Measurements from ENCODE around the gene DOCK7. TPM values are rescaled to one million over a fixed set of nuclear protein-coding genes. Genes with fewer than 3 reads are reported as not detected.
"Not testable (repeated sequence)": the region's sequence is repeated elsewhere in the genome, so short reads cannot be mapped to it uniquely, and the experiment has no call there.

DOCK7 gene
- polyA plus RNA-seq, 4 donors, result 55.5 to 62.4 (median 60.2) TPM

DNA sequence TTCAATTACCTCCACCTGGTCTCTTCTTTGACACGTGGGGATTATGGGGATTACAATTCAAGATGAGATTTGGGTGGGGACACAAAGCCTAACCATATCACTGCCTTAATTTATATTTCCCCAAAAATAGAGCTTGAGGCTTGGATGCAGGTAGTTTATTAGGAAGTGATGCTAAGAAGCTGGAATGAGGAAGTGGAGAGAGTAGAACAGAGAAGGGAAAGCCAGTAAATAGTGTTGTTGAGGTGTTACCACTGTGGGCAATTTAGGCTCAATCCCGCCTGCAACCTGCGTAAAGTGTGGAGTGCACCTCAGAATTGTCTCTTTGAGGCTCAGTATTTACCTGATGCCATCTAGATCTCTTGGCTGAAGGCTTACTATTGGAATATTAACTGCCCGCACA is 4.9 kb upstream of the DOCK7 start:
- DNase-seq (ENCODE audit: low read depth in 4 of 4, low spot score in 3 of 4), result no peak

DNA sequence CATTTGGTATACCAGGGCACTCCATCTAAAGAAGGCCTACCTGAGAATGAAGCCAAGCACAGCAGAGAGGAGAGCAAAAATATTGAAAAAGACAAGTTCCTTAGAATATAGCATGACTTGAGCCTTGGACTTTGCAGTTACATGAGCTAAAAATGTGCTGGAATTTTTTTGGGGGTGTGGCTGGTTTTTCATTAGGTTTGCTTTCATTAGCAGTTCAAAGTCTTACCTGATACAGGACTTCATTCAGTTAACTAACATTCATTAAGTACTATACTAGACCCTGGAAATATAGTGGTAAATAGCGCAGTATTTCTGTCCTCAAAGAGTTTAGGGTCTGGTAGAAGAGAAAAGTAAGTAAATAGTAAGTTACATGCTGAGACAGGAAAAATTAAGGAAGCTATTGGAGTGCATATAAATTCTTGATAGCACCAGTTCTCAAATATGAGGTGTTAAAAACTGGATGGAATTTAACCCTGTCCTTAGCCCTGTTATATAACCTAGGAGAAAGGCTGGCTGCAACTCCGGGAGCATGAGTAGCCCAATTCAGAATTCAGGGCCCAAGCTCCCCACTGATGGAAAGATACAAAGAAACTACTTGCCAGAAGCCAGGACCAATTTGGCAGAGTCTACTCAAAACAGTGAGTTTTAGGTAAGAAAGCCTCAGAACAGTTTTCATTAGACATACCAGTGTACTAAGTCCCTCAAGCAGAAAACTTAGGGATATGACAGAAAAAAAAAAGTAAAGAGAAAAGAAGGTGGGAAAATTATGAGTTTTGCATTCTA is 3.1 kb upstream of the DOCK7 start:
- no peak for DNase-seq (ENCODE audit: low read depth in 4 of 4, low spot score in 3 of 4)

DNA sequence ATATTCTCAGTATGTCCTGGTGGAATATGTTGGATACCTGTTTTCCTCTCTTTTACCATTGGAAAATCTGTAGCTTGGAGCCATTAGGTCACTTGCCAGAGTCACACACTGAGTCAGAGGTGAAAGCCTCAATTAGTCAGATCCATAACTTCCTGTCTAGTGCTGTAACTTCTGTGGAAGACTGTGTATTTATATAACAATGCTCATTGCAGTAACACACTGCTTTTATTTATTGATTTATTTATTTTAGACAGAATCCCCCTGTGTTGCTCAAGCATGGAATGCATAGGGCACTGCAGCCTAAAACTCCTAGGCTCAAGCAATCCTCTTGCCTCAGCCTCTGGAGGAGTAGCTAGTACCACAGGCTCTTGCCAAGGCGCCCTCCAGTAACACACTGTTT is 1.3 kb upstream of the DOCK7 start:
- no peak for DNase-seq (ENCODE audit: low read depth in 4 of 4, low spot score in 3 of 4)

DNA sequence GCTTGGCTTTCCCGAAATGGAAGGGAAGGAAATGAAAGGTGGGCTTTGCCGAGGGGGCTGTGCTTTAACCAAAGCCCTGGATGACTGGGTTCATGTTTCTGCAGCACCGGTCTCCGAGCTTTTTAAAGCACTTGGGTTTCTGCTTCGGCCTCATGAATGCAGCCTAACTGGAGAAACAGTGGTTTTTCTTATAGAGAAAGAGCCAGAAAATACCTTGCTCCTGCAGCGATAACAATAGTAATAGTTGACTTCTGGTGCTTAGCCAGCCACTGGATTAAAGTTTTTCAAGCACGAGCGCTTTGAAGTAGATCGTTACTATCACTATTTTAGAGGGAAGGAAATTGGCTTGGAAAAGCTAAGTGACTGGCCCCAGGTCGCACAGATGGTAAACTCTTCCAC is 500 bp upstream of the DOCK7 start:
- no peak for DNase-seq (ENCODE audit: low read depth in 4 of 4, low spot score in 3 of 4)

DNA sequence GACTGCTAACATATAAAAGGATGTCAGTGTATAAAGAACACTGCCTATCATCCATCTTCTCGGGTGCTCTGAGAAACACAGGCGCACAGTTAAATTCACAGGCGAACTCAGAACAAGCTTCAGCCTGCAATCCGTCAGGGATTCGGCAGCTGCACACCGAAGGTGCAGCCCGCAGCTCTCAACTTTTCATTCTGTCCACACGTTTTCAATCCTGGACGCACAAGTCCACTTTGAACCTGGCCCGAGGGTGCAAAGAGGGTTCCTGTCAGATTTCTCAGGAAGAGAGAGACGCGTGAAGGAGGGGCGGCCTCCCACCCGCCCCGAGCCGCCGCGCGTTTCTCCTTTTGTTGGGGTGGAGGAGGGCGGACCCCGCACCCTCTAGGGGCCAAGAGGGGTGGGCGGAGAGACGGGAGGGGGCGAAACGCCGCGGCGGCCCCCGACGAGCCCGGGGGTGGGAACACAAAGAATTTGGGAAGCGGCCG is 724 bp downstream of the DOCK7 start:
- peak in 2 of 4 donors; percentile 42 to 49 for DNase-seq (ENCODE audit: low read depth in 4 of 4, low spot score in 3 of 4)

DNA sequence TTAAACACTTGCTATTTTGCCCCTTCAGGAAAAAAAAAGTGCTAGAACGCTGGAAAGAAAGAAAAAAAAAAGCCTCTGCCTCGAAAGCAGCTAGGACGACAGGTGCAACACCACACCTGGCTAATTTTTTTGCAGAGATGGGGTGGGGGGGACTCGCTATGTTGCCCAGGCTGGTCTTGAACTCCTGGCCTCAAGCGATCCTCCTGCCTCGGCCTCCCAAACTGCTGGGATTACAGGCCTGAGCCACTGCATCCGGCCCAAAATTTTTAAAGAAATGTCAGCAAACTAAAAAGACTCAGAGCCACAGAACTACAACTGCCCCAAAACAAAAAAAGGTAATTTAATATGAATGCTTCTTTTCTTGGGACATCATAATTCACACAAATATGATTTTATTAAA is 1.4 kb downstream of the DOCK7 start:
- DNase-seq (ENCODE audit: low read depth in 4 of 4, low spot score in 3 of 4), result no peak

DNA sequence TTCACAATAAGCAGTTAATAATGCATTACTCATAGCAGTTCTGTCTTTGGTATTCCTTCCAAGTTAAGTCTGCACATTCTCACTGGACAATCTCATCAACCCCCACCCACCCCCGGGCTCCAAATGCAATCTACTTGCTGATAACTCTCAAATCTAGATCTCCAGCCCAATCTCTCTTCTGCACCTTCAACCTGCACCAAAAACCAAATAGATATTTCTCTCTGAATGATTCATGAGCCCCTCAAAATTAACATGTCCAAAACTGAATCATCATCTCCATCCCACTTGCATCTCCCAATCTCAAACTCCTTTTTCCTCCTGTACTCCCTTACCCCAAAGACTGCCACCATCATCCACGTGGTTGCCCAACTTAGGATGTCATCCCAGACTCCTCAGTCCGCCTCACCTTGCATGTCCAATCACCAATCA is 2.7 kb downstream of the DOCK7 start:
- DNase-seq (ENCODE audit: low read depth in 4 of 4, low spot score in 3 of 4), result no peak

DNA sequence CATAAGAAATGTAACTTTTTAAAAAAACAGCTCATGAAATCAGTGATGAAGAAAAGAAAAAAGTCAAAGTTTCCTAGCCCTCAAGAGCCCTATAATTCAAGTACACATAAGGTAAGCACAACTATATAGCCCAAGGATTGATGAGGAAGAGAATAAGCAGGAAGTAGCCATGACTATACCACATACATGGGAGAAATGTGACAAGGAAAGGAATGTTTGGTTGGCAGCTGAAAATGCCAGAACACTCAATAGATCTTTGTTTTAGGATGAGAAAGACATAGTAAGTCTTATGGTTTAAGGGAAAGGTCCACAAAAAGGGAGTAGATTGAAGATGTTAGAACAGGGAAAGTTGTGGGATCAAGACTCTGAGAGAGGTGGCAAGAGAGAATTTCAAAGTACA is 5.7 kb downstream of the DOCK7 start:
- no peak for DNase-seq (ENCODE audit: low read depth in 4 of 4, low spot score in 3 of 4)

DNA sequence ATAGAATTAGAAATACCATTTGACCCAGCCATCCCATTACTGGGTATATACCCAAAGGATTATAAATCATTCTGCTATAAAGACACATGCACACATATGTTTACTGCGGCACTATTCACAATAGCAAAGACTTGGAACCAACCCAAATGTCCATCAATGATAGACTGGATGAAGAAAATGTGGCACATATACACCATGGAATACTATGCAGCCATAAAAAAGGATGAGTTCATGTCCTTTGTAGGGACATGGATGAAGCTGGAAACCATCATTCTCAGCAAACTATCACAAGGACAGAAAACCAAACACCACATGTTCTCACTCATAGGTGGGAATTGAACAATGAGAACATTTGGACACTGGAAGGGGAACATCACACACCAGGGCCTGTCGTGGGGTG is 7.2 kb downstream of the DOCK7 start:
- DNase-seq (ENCODE audit: low read depth in 4 of 4, low spot score in 3 of 4), result not testable (repeated sequence)

DNA sequence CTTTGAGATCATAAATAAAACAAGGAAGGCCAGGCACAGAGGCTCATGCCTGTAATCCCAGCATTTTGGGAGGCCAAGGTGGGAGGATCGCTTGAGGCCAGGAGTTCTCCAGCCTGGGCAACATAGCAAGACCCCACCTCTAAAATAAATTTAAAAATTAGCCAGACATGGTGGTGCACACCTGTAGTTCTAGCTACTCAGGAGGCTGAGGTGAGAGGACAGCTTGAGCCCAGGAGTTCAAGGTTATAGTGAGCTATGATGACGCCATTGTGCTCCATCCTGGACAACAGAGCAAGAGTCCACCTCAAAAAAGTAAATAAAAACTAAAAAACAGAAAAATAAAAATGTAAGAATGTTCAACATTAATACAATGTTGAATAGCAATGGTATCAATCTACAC is 10.4 kb downstream of the DOCK7 start:
- DNase-seq (ENCODE audit: low read depth in 4 of 4, low spot score in 3 of 4), result not testable (repeated sequence)

DNA sequence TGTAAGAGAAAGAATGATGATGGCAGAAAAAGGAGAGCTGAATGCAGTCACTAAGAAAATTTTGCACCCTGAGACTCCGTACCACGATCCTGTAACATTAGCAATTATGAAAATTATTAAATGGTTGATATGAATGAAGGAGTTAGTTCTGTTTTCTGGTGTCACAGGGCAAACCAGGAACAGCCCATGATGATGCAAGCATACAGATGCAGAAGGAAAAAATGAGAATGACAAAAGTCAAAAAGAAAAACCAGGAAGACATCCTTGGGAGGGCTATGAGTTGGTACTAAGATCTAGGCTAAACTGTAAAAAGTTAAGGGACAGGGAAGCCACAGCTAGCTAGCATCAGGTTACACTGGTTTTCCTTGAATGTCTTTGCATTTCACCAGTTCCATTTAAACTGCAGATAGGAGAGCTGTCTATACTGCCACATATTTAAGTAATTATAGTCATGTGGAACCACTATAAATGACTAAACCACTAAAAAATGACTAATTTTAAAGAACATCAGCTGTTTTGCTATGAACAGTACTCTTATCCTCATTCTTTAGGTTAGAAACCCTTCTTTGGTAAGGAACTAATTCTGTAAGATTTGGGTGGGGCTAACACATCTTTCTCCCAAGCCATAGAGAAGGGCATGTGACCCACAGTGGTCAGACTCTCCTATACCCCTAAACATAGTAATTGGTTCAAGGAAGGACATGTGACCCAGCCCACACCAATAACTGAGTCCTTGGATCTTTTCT is 11.4 kb downstream of the DOCK7 start:
- DNase-seq (ENCODE audit: low read depth in 4 of 4, low spot score in 3 of 4), result no peak

DNA sequence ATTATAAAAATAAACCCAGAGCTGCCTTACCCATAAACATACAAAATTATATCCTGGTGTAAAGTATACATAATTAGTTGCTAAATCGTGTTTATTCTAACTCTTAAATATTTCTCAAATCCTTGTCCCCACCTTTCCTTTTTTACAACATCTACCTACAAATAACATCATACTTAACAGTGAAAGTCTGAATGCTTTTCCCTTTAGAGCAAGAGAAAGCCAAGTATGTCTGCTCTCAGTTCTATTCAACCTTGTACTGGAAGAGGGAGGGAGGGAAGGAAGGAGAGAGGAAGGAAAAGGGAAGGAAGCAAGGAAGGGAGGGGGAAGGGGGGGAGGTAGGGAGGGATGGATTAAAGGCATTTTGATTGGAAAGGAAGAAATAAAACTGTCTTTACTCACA is 14.6 kb downstream of the DOCK7 start:
- DNase-seq (ENCODE audit: low read depth in 4 of 4, low spot score in 3 of 4), result no peak

DNA sequence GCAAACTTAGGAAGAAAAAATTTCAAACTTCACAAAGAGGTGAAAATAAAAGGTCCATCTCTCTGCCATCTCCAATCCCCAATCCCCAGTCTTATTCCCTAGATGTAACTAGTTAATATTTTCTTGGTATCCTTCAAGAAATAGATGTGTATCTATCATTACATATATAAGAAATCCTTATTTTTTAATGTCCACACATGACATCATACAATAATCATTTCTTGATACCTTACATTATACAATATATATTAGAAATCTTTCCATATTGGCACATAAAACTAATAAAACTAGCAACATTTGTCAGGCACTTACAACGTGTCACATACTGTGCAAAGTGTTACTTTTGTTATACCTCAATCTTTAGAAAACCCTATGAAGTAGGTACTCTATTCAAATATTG is 16.2 kb downstream of the DOCK7 start:
- DNase-seq (ENCODE audit: low read depth in 4 of 4, low spot score in 3 of 4), result no peak

DNA sequence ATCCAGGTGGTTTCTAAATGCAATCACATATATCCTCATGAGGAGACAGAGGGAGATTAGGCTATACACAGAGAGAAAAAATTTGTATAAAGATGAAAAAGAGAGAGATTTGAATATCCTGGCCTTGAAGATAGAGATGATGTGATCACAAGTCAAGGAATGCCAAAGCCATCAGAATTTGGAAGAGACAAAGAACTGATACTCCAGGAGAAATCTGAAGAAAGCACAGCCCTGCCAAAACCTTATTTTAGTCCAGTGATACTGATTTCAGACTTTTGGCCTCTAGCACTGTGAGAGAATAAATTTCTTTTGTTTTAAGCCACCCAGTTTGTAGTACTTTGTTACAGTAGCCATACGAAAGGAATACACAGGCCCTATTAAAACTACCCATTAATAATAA is 33.4 kb downstream of the DOCK7 start:
- no peak for DNase-seq (ENCODE audit: low read depth in 4 of 4, low spot score in 3 of 4)

DNA sequence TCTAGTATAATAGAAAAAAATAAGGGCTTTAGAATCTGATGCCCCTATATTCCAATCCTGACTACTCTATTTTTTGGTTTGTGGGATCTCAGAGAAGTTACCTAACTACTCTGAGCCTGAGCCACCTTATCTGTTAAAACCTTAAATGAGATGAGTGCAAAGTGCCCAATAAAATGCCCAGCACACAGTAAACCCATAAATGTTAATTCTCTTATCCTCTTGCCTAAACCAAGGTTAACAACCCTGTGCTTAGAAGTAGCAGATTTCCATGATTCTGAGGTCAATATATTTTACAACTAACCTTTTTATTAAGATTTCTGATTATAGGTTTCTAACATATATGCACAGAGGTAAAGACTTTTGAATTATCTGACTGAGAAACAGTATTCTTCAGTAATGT is 35.8 kb downstream of the DOCK7 start:
- DNase-seq (ENCODE audit: low read depth in 4 of 4, low spot score in 3 of 4), result no peak

DNA sequence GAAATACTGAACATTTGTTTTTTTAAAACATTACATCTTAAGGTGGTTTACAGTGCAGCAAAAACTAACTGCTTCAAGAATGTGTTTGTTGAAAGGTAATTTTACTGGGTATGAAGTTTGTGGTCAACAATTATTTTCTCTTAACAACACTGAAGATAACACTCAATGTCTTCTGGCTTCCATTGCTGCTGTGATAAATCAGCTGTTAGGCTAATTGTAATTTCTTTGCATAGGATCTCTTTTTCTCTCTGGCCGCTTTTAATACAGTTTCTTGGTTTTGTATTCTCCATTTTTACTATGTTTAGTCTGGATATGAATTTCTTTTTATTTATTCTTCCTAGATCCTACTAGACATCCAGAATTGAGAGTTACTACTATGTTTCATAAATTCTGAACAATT is 44.9 kb downstream of the DOCK7 start:
- DNase-seq (ENCODE audit: low read depth in 4 of 4, low spot score in 3 of 4), result no peak

DNA sequence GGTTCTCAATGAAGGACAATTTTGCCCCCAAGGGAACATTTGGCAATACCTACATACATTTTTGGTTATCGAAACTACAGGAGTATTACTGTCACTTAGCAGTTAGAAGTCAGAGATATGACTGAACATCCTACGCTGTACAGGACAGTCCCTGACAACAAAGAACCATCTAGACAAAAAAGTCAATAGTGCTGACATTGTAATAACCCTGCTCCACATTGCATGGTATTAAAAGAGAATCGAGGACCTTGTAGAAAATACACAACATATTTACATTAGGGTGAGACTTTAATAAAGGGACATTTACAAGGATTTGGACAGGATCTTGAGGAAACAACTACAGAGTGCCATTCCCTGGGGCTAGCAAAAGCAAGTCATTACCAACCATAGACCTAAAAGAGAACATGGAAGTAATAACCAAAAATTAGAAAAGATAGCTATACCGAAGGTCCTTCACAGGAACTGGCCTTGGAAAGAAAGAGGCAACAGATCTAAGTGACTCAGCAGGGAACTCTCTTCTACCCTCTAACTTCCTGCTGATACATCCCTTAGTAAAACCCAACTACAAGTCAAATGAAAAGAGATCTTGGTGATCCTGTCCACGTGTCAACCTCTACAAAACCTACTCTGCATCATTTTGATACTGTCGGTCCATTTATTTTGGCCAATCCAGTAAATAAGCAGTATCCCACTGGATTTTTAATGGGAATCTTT is 50.6 kb downstream of the DOCK7 start:
- DNase-seq (ENCODE audit: low read depth in 4 of 4, low spot score in 3 of 4), result no peak

DNA sequence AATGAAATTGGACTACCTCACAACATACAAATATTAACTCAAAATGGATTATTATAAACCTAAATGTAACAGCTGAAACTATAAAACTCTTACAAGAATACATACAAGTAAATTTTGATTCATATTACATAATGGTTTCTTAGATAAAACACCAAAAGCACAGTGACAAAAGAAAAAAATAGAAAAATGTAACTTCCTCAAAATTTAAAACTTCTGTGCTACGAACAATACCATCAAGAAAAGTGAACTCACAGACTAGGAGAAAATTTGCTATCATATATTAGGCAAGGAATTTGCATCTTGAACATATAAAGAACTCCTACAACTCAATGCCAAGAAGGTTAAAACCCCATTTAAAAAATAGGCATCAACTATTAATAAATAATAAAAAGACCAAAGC is 59.7 kb downstream of the DOCK7 start:
- no peak for DNase-seq (ENCODE audit: low read depth in 4 of 4, low spot score in 3 of 4)

DNA sequence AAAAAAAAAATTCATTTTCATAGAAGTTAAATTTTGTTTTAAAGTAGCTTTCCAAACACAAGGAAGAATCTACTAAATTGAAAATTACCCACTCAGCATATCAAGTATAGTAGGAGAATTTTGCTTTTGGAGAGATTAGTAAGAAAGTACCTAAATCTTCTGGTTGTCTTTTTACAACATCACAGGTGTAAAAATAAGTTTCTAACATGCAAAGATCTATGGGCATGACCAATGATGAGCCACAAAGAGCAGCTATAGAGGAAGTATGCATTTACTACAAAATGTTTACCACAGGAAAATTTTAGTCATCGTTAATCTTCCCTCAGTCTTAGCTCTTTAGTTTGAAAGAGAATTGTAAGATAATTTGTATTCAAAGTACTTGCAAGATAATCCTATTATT is 62.8 kb downstream of the DOCK7 start:
- DNase-seq (ENCODE audit: low read depth in 4 of 4, low spot score in 3 of 4), result no peak

DNA sequence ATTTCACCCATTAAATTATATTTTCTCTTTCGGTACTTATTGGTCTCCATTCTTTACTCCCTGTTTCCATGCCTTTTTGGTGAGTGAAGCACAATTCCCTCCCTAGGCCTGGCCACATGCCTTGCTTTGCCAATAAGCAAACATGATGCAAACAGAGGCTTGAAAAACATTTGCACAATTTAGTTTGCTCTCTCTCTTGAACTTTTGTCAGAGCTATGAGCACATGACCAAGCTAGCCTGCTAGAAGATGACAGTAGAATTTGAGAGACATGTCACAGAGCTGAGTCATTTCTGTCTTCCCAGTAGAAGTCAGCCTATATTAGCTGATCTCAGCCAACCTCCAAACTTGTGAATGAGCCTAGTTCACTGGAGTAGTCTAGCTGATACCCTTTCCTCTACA is 66.3 kb downstream of the DOCK7 start:
- DNase-seq (ENCODE audit: low read depth in 4 of 4, low spot score in 3 of 4), result no peak

DNA sequence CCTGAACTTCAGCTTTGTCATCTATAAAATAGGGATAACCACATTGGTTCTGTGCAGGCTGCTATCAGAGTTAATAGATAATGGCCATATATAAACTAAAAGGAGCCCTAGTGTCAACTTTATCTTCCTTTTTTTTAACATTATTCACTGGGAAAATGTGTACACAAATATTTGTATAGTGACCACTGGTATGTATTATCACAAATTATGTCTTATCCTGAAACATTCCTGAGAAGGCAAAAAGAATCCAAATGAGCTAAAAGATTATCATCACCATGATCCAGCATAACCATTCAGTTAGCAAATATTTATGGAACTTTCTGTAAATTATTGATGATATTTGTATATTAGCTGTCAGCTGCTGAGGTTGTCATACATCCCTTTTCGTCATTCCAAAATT is 74.3 kb downstream of the DOCK7 start:
- DNase-seq (ENCODE audit: low read depth in 4 of 4, low spot score in 3 of 4), result no peak

DNA sequence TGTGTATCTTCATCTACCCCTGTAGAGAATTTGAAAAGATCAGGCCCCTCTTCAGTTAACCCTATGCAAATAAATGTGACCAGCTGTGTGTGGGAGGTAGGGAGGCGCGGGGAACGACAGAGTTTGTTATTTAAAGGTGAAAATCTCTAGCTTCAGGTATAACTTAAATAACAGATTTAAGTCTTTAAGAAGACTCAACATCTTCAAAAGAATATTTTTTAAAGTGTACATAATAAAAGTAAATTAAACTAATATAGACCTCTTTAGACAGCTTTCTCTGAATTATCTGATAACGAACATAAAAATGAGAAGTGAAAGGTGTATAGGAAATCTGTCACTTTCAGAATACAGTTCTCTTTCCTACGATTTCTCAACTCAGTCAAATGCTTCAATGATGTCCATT is 74.9 kb downstream of the DOCK7 start:
- no peak for DNase-seq (ENCODE audit: low read depth in 4 of 4, low spot score in 3 of 4)
